Activated CD8-positive, alpha-beta memory T cell treated with anti-CD3 and anti-CD28 coated beads, Interleukin-2, amount 50 U/mL, for 1 hour (primary cell): ENCODE results near the gene DCLK3.

Source experiments
- DNase-seq: peaks from one replicate; pipeline ENCODE4 v3.0.0-alpha.2; 2020; ENCODE audit errors: extremely low read depth

The DCLK3 gene

GRCh38 chr3:36764704-36765038 lies 318 bp upstream of the DCLK3 start:
- DNase-seq = no peak

GRCh38 chr3:36762918-36763849 lies 1.2 kb downstream of the DCLK3 start:
- no peak for DNase-seq

- no peak for DNase-seq
Measured at GRCh38 chr3:36761779-36762178, 2.6 kb downstream of the DCLK3 start.

DNA sequence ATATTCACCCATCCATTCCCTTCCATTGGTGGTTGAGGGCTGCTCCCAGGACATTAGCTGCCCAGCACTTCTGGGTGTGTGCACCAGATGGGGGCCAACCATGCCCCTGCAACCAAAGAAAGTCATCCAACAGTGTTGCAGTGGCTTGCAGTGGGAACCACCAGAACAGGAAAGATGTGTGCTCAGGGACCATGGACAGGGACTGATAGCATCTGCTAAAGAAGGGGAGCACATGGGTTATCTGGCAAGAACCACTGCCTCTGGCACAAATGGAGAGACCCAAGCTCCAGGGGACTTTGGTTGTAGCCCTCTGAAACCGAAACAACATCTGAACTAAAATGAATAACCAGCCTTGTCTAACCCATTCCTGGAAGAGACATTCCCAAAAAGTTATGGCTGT lies 8.1 kb downstream of the DCLK3 start:
- DNase-seq = no peak

DNA sequence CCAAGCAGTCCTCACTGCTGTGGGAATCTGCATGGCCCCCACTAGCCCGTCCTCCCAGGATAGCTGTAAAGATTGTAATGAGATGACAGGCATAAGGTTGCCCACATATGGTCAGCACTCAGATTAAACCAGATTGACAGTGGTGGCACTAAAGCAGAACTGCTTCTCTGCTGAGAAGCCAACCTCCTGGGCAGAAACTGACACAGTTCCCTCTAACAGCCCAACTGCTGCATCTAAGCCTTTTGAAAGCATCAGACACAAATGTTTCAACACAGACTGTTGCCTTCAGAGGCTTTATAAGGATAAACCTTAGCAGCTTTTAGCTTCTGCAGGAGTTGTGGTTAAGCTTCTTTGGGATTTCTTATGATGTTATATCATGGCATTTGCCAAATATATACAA lies 13.0 kb downstream of the DCLK3 start:
- DNase-seq = no peak

DNA sequence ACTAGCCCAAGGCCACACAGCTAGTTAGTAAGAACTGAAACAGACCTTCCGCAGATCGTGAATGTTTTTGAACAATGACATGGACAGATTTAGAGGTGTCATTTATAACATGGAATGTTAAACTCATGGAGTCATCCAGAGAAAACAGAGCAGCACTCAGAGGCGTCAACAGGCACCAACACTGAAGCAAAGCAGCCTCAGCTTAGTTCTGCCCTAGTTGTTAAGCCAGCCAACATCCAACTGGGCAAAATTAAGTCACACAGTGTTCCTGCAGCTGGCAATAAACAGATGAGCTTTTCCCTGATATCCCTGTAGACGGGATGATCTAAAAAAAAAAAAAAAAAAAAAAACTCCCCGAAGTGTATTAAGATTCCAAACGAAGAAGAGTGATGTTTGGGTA lies 13.6 kb downstream of the DCLK3 start:
- DNase-seq = no peak

GRCh38 chr3:36744763-36745162 lies 19.6 kb downstream of the DCLK3 start:
- no peak for DNase-seq

- DNase-seq = no peak
Measured at GRCh38 chr3:36743826-36744225, 20.5 kb downstream of the DCLK3 start.

DNA sequence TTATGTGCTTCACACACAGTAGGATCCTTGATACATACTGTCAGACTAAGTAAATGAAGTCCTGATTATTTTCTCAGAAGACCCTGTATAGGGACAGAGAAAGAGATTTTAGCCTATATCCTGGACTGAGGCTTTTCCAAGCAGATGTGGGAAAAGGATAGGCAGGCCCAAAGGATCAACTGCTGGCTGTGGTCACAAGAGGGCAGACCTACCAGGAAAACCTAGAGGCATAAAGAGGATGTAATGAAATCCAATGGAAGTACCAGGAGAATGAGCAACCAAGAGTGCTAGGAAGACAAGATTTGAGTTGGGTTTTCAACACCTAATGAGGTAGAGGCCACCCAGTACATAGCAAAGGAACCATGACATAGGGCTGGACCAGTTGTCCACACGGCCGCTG lies 23.1 kb downstream of the DCLK3 start:
- no peak for DNase-seq

DNA sequence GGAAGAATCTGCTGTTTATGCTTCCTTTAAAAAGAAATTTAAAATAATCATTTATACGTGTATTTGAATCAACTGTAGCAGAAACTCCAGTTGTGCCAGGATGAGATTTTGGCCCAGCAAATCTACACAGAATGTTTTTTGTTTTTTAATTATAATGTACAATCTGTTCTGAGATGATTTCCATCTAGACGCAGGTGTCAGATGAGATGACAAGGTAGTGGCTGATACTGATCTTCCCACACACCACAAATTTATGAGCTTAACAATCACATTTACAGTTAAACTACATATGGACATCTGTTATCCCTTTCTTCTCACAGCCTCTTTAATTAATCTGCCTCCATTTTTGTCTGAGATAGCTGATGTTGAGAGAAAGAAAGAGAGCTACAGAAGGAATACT lies 23.6 kb downstream of the DCLK3 start:
- DNase-seq = no peak

GRCh38 chr3:36738702-36739101 lies 25.7 kb downstream of the DCLK3 start:
- no peak for DNase-seq

- DNase-seq = no peak
Measured at GRCh38 chr3:36736301-36736700, 28.1 kb downstream of the DCLK3 start.

GRCh38 chr3:36734742-36735141 lies 29.6 kb downstream of the DCLK3 start:
- DNase-seq = no peak

DNA sequence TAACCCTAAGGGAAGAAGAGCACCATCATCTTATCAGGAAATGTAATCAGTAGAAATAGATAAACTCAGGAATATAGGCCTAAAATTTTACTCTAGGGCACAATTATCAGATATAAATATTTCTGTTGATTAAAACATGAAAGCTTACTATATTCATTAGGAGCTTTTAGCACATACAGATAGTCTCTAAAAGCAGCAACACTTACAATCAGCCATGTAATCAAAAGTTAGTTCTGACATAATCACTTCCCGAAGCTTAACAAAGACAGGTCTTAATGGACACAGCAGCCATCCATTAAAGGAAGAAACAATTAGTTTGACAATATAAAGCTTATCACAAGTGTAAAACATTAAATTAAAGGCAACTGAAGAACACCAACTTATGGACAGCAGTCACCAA lies 30.6 kb downstream of the DCLK3 start:
- no peak for DNase-seq

- DNase-seq = no peak
Measured at GRCh38 chr3:36733162-36733696, 31.1 kb downstream of the DCLK3 start.

DNA sequence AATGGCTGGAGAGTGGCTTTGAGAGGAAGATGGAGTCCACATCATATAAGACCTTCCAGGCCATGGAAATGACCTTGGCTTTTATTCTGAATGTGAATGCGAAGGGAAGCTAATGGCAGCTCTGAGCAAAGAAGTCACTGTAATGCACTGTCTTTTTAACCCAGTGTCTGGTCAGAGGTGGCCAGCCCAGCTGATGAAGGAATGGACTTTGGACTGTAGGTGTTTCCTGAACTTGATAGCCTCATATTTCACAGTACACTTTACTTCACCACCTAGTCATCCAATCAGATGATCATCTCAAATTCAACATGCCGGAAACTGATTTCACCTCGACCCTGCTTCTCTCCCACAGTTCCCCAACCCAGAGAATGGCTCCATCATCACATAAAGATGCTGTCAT lies 33.4 kb downstream of the DCLK3 start:
- DNase-seq = no peak

DNA sequence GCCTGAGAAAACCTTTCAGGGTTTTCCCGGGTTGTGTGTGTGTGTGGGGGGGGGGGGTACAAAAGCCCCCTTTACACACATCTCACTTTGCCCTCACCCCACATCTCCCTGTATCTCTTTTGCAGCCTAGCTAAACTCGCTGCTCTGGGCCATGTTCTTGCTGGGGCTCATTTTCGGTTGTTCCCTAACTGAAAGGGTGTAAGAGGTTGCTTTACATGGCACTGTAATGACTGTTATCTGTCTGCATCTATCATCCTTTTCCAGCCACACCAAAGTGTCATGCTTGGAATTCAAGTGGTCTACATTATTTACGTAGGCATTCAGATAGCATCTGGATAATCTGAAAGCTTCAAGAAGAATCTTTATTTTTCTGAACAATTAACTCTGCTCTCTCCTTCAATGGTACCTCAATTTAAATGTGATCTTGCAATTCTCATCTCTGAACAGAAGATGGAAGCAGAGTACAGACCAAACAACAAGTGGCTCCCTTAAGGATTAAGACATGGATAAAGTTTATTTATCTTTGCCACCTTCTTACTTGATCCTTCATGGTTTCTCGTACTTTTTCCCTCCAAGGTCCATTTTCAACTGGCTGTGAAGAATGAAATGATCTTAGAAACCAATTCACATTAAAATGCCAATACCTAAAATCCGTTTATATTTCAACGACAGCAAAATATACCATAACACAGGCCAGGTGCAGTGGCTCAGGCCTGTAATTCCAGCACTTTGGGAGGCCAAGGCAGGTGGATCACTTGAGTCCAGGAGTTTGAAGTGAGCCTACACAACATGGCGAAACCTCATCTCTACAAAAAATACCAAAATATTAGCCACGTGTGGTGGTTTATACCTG lies 34.9 kb downstream of the DCLK3 start:
- DNase-seq = no peak

GRCh38 chr3:36714343-36715086 lies 49.8 kb downstream of the DCLK3 start:
- DNase-seq = no peak

DNA sequence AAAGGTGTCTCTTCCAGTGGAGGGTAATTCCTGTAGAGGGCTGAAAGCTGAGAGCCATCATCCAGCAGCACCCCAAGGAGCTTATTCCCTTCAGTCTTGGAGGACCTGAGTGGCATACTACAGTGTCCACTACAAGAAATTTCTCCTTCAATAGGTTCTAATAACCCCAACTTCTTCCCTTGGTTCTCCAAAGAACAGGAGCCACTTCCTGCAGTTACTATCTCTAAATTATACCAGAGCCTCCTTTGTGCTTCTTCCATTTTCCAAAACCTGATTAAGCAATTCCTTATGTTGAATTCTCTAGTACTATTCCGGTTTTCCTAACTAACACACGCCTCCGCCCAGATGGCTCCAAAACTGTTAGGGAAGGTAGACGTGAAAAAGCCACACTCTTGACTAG lies 50.4 kb downstream of the DCLK3 start:
- DNase-seq = no peak

DNA sequence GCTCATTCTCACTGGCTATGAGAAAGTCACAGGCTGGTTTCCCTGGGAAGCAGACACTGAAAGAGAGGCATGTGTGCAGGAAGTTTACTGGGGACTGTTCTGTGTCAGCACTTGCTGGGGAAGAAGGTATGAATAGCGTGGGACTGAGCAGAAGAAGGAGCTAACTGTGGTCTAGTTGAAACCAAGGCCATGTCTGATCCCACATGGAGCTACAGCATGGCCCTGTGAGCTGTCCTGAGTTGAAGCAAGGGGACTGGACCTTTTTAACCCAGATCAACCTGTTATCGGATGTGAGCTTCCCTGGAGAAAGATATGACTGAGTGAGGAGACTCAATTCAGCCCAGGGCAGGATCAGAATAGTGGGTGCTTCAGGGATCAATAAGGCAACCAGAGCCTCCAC lies 53.7 kb downstream of the DCLK3 start:
- no peak for DNase-seq

- no peak for DNase-seq
Measured at GRCh38 chr3:36709826-36710365, 54.5 kb downstream of the DCLK3 start.

- no peak for DNase-seq
Measured at GRCh38 chr3:36709281-36709680, 55.1 kb downstream of the DCLK3 start.
